HG03095 (cell line): Measurements from ENCODE around the gene NGEF.
"Not testable (repeated sequence)": the region's sequence is repeated elsewhere in the genome, so short reads cannot be mapped to it uniquely, and the experiment has no call there.

ENCODE experiments used
- ATAC-seq: cut with Tn5 transposase; IDR thresholded peaks from one replicate; pipeline ENCODE4 v1.9.1; 2021; ENCODE audit warnings: moderate library complexity; ENCODE audit not compliant: unreplicated experiment

The NGEF gene

GRCh38 chr2:232852081-232852480 is 161.0 kb downstream of the NGEF start:
- ATAC-seq: not testable (repeated sequence)

- no peak for ATAC-seq
Observed at GRCh38 chr2:232850039-232850438, 163.0 kb downstream of the NGEF start.

- no peak for ATAC-seq
Observed at GRCh38 chr2:232846055-232846454, 167.0 kb downstream of the NGEF start.

- no peak for ATAC-seq
Observed at GRCh38 chr2:232843834-232844233, 169.2 kb downstream of the NGEF start.

- no peak for ATAC-seq
Observed at GRCh38 chr2:232842689-232843088, 170.4 kb downstream of the NGEF start.

- no peak for ATAC-seq
Observed at GRCh38 chr2:232839411-232840079, 173.5 kb downstream of the NGEF start.

- ATAC-seq: no peak
Observed at GRCh38 chr2:232838406-232838874, 174.6 kb downstream of the NGEF start.

- ATAC-seq: no peak
Observed at GRCh38 chr2:232836934-232837333, 176.1 kb downstream of the NGEF start.

- no peak for ATAC-seq
Observed at GRCh38 chr2:232835687-232836208, 177.3 kb downstream of the NGEF start.

- ATAC-seq: no peak
Observed at GRCh38 chr2:232833830-232834229, 179.2 kb downstream of the NGEF start.

GRCh38 chr2:232831496-232831895 is 181.6 kb downstream of the NGEF start:
- ATAC-seq: no peak

GRCh38 chr2:232829988-232830387 is 183.1 kb downstream of the NGEF start:
- ATAC-seq: no peak
